ENCODE data around the gene NOX5.

GRCh38 chr15:69032703-69033373 lies 18.3 kb downstream of the NOX5 start:
- TF ChIP-seq CTCF (IDR thresholded peaks at IDR 0.05) (no peak), POLR2A (IDR thresholded peaks at IDR 0.05) (no peak)
